ENCODE measurements around the gene GRID2.

The GRID2 gene

GRCh38 chr4:93744961-93745360 lies 1441.2 kb downstream of the GRID2 start:
- H3K4me3 ChIP-seq (ENCODE audit: low read depth, low read length), result no peak overlapping the region
- peaks cover 13% of the 10 kb centered on the region for H3K4me1 ChIP-seq (ENCODE audit: control insufficient read depth, insufficient read depth, low read length)
- H3K36me3 ChIP-seq (ENCODE audit: control insufficient read depth, insufficient read depth, low read length), result no peaks in the 10 kb centered on the region
- no peaks in the 10 kb centered on the region for H3K27me3 ChIP-seq (ENCODE audit: control insufficient read depth, insufficient read depth, low read length)
- no peak overlapping the region for H3K9ac ChIP-seq (ENCODE audit: low read depth, low read length)
- H3K9me3 ChIP-seq (ENCODE audit: control insufficient read depth, insufficient read depth, low read length), result no peaks in the 10 kb centered on the region

GRCh38 chr4:93746031-93746430 lies 1442.3 kb downstream of the GRID2 start:
- Histone ChIP-seq H3K9me3 (ENCODE audit: control insufficient read depth, insufficient read depth, low read length) (no peaks in the 10 kb centered on the region), H3K4me1 (ENCODE audit: control insufficient read depth, insufficient read depth, low read length) (peaks cover 13% of the 10 kb centered on the region), H3K36me3 (ENCODE audit: control insufficient read depth, insufficient read depth, low read length) (no peaks in the 10 kb centered on the region), H3K27me3 (ENCODE audit: control insufficient read depth, insufficient read depth, low read length) (no peaks in the 10 kb centered on the region), H3K9ac (ENCODE audit: low read depth, low read length) (no peak overlapping the region), H3K4me3 (ENCODE audit: low read depth, low read length) (no peak overlapping the region)

- peaks cover 13% of the 10 kb centered on the region for H3K4me1 ChIP-seq (ENCODE audit: control insufficient read depth, insufficient read depth, low read length)
- H3K36me3 ChIP-seq (ENCODE audit: control insufficient read depth, insufficient read depth, low read length), result no peaks in the 10 kb centered on the region
- H3K4me3 ChIP-seq (ENCODE audit: low read depth, low read length), result no peak overlapping the region
- H3K27me3 ChIP-seq (ENCODE audit: control insufficient read depth, insufficient read depth, low read length), result no peaks in the 10 kb centered on the region
- H3K9me3 ChIP-seq (ENCODE audit: control insufficient read depth, insufficient read depth, low read length), result no peaks in the 10 kb centered on the region
- no peak overlapping the region for H3K9ac ChIP-seq (ENCODE audit: low read depth, low read length)
Observed at GRCh38 chr4:93747220-93747619, 1443.5 kb downstream of the GRID2 start.

- Histone ChIP-seq H3K36me3 (ENCODE audit: control insufficient read depth, insufficient read depth, low read length) (no peaks in the 10 kb centered on the region), H3K9me3 (ENCODE audit: control insufficient read depth, insufficient read depth, low read length) (no peaks in the 10 kb centered on the region), H3K4me1 (ENCODE audit: control insufficient read depth, insufficient read depth, low read length) (peaks cover 13% of the 10 kb centered on the region), H3K27me3 (ENCODE audit: control insufficient read depth, insufficient read depth, low read length) (no peaks in the 10 kb centered on the region), H3K9ac (ENCODE audit: low read depth, low read length) (no peak overlapping the region), H3K4me3 (ENCODE audit: low read depth, low read length) (no peak overlapping the region)
Observed at GRCh38 chr4:93748373-93749291, 1444.9 kb downstream of the GRID2 start.

- Histone ChIP-seq H3K36me3 (ENCODE audit: control insufficient read depth, insufficient read depth, low read length) (no peaks in the 10 kb centered on the region), H3K4me1 (ENCODE audit: control insufficient read depth, insufficient read depth, low read length) (peaks cover 13% of the 10 kb centered on the region), H3K9me3 (ENCODE audit: control insufficient read depth, insufficient read depth, low read length) (no peaks in the 10 kb centered on the region), H3K9ac (ENCODE audit: low read depth, low read length) (no peak overlapping the region), H3K27me3 (ENCODE audit: control insufficient read depth, insufficient read depth, low read length) (no peaks in the 10 kb centered on the region), H3K4me3 (ENCODE audit: low read depth, low read length) (no peak overlapping the region)
Observed at GRCh38 chr4:93749292-93749761, 1445.6 kb downstream of the GRID2 start.

GRCh38 chr4:93751411-93751810 lies 1447.6 kb downstream of the GRID2 start:
- no peak overlapping the region for H3K9ac ChIP-seq (ENCODE audit: low read depth, low read length)
- H3K4me3 ChIP-seq (ENCODE audit: low read depth, low read length), result no peak overlapping the region
- H3K36me3 ChIP-seq (ENCODE audit: control insufficient read depth, insufficient read depth, low read length), result no peaks in the 10 kb centered on the region
- H3K9me3 ChIP-seq (ENCODE audit: control insufficient read depth, insufficient read depth, low read length), result no peaks in the 10 kb centered on the region
- H3K4me1 ChIP-seq (ENCODE audit: control insufficient read depth, insufficient read depth, low read length), result peaks cover 13% of the 10 kb centered on the region
- no peaks in the 10 kb centered on the region for H3K27me3 ChIP-seq (ENCODE audit: control insufficient read depth, insufficient read depth, low read length)

- no peaks in the 10 kb centered on the region for H3K4me1 ChIP-seq (ENCODE audit: control insufficient read depth, insufficient read depth, low read length)
- H3K36me3 ChIP-seq (ENCODE audit: control insufficient read depth, insufficient read depth, low read length), result no peaks in the 10 kb centered on the region
- no peaks in the 10 kb centered on the region for H3K9me3 ChIP-seq (ENCODE audit: control insufficient read depth, insufficient read depth, low read length)
- no peak overlapping the region for H3K9ac ChIP-seq (ENCODE audit: low read depth, low read length)
- H3K27me3 ChIP-seq (ENCODE audit: control insufficient read depth, insufficient read depth, low read length), result no peaks in the 10 kb centered on the region
- no peak overlapping the region for H3K4me3 ChIP-seq (ENCODE audit: low read depth, low read length)
Observed at GRCh38 chr4:93756101-93756500, 1452.3 kb downstream of the GRID2 start.

- Histone ChIP-seq H3K4me3 (ENCODE audit: low read depth, low read length) (no peak overlapping the region), H3K36me3 (ENCODE audit: control insufficient read depth, insufficient read depth, low read length) (no peaks in the 10 kb centered on the region), H3K9me3 (ENCODE audit: control insufficient read depth, insufficient read depth, low read length) (no peaks in the 10 kb centered on the region), H3K4me1 (ENCODE audit: control insufficient read depth, insufficient read depth, low read length) (no peaks in the 10 kb centered on the region), H3K27me3 (ENCODE audit: control insufficient read depth, insufficient read depth, low read length) (no peaks in the 10 kb centered on the region), H3K9ac (ENCODE audit: low read depth, low read length) (no peak overlapping the region)
Observed at GRCh38 chr4:93759506-93759905, 1455.7 kb downstream of the GRID2 start.

GRCh38 chr4:93760284-93760683 lies 1456.5 kb downstream of the GRID2 start:
- H3K9ac ChIP-seq (ENCODE audit: low read depth, low read length), result no peak overlapping the region
- no peaks in the 10 kb centered on the region for H3K9me3 ChIP-seq (ENCODE audit: control insufficient read depth, insufficient read depth, low read length)
- H3K4me1 ChIP-seq (ENCODE audit: control insufficient read depth, insufficient read depth, low read length), result no peaks in the 10 kb centered on the region
- H3K36me3 ChIP-seq (ENCODE audit: control insufficient read depth, insufficient read depth, low read length), result no peaks in the 10 kb centered on the region
- H3K4me3 ChIP-seq (ENCODE audit: low read depth, low read length), result no peak overlapping the region
- no peaks in the 10 kb centered on the region for H3K27me3 ChIP-seq (ENCODE audit: control insufficient read depth, insufficient read depth, low read length)

GRCh38 chr4:93761286-93761685 lies 1457.5 kb downstream of the GRID2 start:
- Histone ChIP-seq H3K4me1 (ENCODE audit: control insufficient read depth, insufficient read depth, low read length) (no peaks in the 10 kb centered on the region), H3K9ac (ENCODE audit: low read depth, low read length) (no peak overlapping the region), H3K27me3 (ENCODE audit: control insufficient read depth, insufficient read depth, low read length) (no peaks in the 10 kb centered on the region)

GRCh38 chr4:93764639-93765246 lies 1461.0 kb downstream of the GRID2 start:
- Histone ChIP-seq H3K36me3 (ENCODE audit: control insufficient read depth, insufficient read depth, low read length) (no peaks in the 10 kb centered on the region), H3K9me3 (ENCODE audit: control insufficient read depth, insufficient read depth, low read length) (no peaks in the 10 kb centered on the region), H3K9ac (ENCODE audit: low read depth, low read length) (no peak overlapping the region), H3K27me3 (ENCODE audit: control insufficient read depth, insufficient read depth, low read length) (no peaks in the 10 kb centered on the region), H3K4me3 (ENCODE audit: low read depth, low read length) (no peak overlapping the region), H3K4me1 (ENCODE audit: control insufficient read depth, insufficient read depth, low read length) (no peaks in the 10 kb centered on the region)

More at GRCh38 chr4:93761286-93761685, 1457.5 kb downstream of the GRID2 start:
- Histone ChIP-seq H3K36me3 (ENCODE audit: control insufficient read depth, insufficient read depth, low read length) (no peaks in the 10 kb centered on the region), H3K4me3 (ENCODE audit: low read depth, low read length) (no peak overlapping the region), H3K9me3 (ENCODE audit: control insufficient read depth, insufficient read depth, low read length) (no peaks in the 10 kb centered on the region)

- H3K9ac ChIP-seq (ENCODE audit: low read depth, low read length), result no peak overlapping the region
- H3K4me1 ChIP-seq (ENCODE audit: control insufficient read depth, insufficient read depth, low read length), result no peaks in the 10 kb centered on the region
- H3K9me3 ChIP-seq (ENCODE audit: control insufficient read depth, insufficient read depth, low read length), result no peaks in the 10 kb centered on the region
- no peaks in the 10 kb centered on the region for H3K27me3 ChIP-seq (ENCODE audit: control insufficient read depth, insufficient read depth, low read length)
- H3K4me3 ChIP-seq (ENCODE audit: low read depth, low read length), result no peak overlapping the region
- H3K36me3 ChIP-seq (ENCODE audit: control insufficient read depth, insufficient read depth, low read length), result peaks cover 2% of the 10 kb centered on the region
Observed at GRCh38 chr4:93767917-93768316, 1464.2 kb downstream of the GRID2 start.
